Ammon's horn (tissue), 1 donor: ENCODE measurements around the gene RPS27L.
"Not testable (repeated sequence)": the region's sequence is repeated elsewhere in the genome, so short reads cannot be mapped to it uniquely, and the experiment has no call there.

Experiments
- DNase-seq: peaks from one replicate; pipeline ENCODE4 v3.0.0-alpha.2; 2016; ENCODE audit warnings: low spot score

Gene RPS27L

GRCh38 chr15:63098901-63099300 is 58.4 kb downstream of the RPS27L start:
- not testable (repeated sequence) for DNase-seq
